Osteoblast (primary cell): Measurements from ENCODE around the gene ECHDC3. TPM values are rescaled to one million over a fixed set of nuclear protein-coding genes. Genes with fewer than 3 reads are reported as not detected.

ENCODE experiments used
- DNase-seq: peaks from one replicate; pipeline ENCODE4 v3.0.0; 2011; ENCODE audit warnings: low spot score, mixed read lengths; ENCODE audit not compliant: insufficient read length; ENCODE audit errors: missing footprints
- H2AFZ ChIP-seq: 2 replicates; pipeline ENCODE4 v1.6.0; 2011; ENCODE audit warnings: mild to moderate bottlenecking, low read length
- H3K27ac ChIP-seq: 2 replicates; pipeline ENCODE4 v1.5.1; 2011; ENCODE audit warnings: mild to moderate bottlenecking, low read depth, low read length, moderate library complexity
- H3K27me3 ChIP-seq: 2 replicates; pipeline ENCODE4 v1.6.0; 2012; ENCODE audit warnings: mild to moderate bottlenecking, control low read depth, inconsistent platforms, low read length, moderate library complexity; ENCODE audit not compliant: insufficient read depth
- H3K36me3 ChIP-seq: 2 replicates; pipeline ENCODE4 v1.5.1; 2011; ENCODE audit warnings: mild to moderate bottlenecking, low read length, control low read depth, moderate library complexity; ENCODE audit not compliant: insufficient read depth
- H3K4me1 ChIP-seq: 2 replicates; pipeline ENCODE4 v1.5.1; 2011; ENCODE audit warnings: mild to moderate bottlenecking, low read length, control low read depth, moderate library complexity; ENCODE audit not compliant: insufficient read depth
- H3K4me2 ChIP-seq: 2 replicates; pipeline ENCODE4 v1.6.0; 2011; ENCODE audit warnings: mild to moderate bottlenecking, low read length; ENCODE audit not compliant: insufficient read depth
- H3K4me3 ChIP-seq: fragments of 200-600 bp; sonication (generic); 3 replicates; pipeline ENCODE4 v1.5.1; 2012; ENCODE audit warnings: mild to moderate bottlenecking, low read length, inconsistent platforms; ENCODE audit not compliant: insufficient read depth
- H3K79me2 ChIP-seq: 2 replicates; pipeline ENCODE4 v1.6.0; 2012; ENCODE audit warnings: mild to moderate bottlenecking, low read length, control low read depth, inconsistent platforms; ENCODE audit not compliant: insufficient read depth
- H3K9me3 ChIP-seq: 2 replicates; pipeline ENCODE4 v1.5.1; 2011; ENCODE audit warnings: low read depth, low read length, control low read depth
- H4K20me1 ChIP-seq: 2 replicates; pipeline ENCODE4 v1.6.0; 2012; ENCODE audit warnings: mild to moderate bottlenecking, low read length, control low read depth; ENCODE audit not compliant: insufficient read depth
- total RNA-seq: library from RNA; depleted of rRNA; stranded (reverse); fragments of >200 nt; gene quantifications from 2 replicates; pipeline ENCODE4 v1.2.3, GENCODE V29; 2012
- TF ChIP-seq, protein P1 (sequence below): IDR thresholded peaks from 2 replicates; pipeline ENCODE4 v1.5.1; 2011; ENCODE audit warnings: mild to moderate bottlenecking, low read depth, low read length, moderate library complexity; ENCODE audit errors: extremely low read depth

The ECHDC3 gene
- total RNA-seq, 1 donor: 0.36 TPM

DNA sequence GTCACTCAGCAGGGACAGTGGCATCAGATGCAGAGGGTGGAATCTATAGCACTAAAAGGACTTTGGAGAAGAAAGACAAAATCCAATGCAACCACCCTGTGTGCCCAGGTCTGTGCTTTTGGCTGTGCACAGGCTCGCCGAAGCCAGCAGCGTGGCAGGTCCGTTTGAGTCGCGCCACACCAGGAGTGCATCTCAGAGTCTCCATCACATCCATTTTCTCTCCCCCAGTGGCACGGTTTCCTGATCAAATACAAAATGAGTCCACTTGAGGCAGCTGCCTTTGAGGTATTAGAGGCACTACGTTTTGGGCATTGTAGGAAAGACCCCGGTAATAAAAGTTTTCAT, 57.5 kb downstream of the ECHDC3 start:
- H4K20me1 ChIP-seq: no peaks in the 10 kb centered on the region
- H2AFZ ChIP-seq: no peak overlapping the region

DNA sequence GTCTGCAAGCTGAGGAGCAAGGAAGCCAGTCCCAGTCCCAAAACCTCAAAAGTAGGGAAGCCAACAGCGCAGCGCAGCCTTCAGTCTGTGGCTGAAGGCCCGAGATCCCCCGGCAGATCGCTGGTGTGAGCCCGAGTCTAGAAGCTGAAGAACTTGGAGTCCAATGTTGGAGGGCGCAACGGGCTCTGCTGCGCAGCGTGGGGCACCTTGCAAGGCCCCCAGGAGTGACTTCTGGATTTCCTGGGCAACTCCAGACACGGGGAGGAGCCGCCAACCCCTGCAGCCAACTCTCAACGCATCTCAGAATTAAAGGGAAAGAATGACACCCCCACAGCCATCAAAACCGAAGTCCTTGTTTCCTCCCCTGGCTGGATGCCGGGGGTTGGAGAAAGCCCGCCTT, 62.2 kb downstream of the ECHDC3 start:
- Histone ChIP-seq H4K20me1 (no peaks in the 10 kb centered on the region), H2AFZ (no peak overlapping the region), H3K79me2 (no peaks in the 10 kb centered on the region), H3K9me3 (no peaks in the 10 kb centered on the region), H3K4me1 (no peaks in the 10 kb centered on the region), H3K27me3 (peaks cover 6% of the 10 kb centered on the region), H3K4me3 (no peak overlapping the region), H3K36me3 (no peaks in the 10 kb centered on the region), H3K4me2 (no peak overlapping the region), H3K27ac (no peak overlapping the region)
- TF ChIP-seq, protein P1, sequence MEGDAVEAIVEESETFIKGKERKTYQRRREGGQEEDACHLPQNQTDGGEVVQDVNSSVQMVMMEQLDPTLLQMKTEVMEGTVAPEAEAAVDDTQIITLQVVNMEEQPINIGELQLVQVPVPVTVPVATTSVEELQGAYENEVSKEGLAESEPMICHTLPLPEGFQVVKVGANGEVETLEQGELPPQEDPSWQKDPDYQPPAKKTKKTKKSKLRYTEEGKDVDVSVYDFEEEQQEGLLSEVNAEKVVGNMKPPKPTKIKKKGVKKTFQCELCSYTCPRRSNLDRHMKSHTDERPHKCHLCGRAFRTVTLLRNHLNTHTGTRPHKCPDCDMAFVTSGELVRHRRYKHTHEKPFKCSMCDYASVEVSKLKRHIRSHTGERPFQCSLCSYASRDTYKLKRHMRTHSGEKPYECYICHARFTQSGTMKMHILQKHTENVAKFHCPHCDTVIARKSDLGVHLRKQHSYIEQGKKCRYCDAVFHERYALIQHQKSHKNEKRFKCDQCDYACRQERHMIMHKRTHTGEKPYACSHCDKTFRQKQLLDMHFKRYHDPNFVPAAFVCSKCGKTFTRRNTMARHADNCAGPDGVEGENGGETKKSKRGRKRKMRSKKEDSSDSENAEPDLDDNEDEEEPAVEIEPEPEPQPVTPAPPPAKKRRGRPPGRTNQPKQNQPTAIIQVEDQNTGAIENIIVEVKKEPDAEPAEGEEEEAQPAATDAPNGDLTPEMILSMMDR: no peak
- DNase-seq: no peak

More for the DNA sequence above, 57.5 kb downstream of the ECHDC3 start:
- no peak overlapping the region for H3K4me3 ChIP-seq
- DNase-seq: no peak
- H3K4me1 ChIP-seq: no peaks in the 10 kb centered on the region
- no peaks in the 10 kb centered on the region for H3K9me3 ChIP-seq
- no peaks in the 10 kb centered on the region for H3K36me3 ChIP-seq
- H3K27me3 ChIP-seq: no peaks in the 10 kb centered on the region
- H3K4me2 ChIP-seq: no peak overlapping the region
- no peak overlapping the region for H3K27ac ChIP-seq
- H3K79me2 ChIP-seq: no peaks in the 10 kb centered on the region
- TF ChIP-seq, protein P1: no peak

DNA sequence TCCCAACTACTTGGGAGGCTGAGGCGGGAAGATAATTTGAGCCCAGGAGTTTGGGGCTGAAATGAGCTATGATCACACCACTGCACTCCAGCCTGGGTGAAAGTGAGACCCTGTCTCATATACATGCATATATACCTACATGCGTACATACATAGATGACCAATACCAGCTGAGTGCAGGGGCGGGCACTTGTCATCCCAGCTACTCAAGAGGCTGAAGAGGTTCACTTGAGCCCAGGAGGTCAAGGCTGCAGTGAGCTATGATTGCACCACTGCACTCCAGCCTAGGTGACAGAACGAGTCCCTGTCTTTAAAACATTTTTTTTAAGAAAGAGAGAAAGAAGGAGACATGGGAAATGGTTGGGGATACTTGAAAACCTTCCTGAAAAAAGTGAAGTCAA, 63.6 kb downstream of the ECHDC3 start:
- no peaks in the 10 kb centered on the region for H3K9me3 ChIP-seq
- H4K20me1 ChIP-seq: no peaks in the 10 kb centered on the region
- TF ChIP-seq, protein P1: no peak
- no peak overlapping the region for H3K4me2 ChIP-seq
- H3K36me3 ChIP-seq: no peaks in the 10 kb centered on the region
- H3K27me3 ChIP-seq: peaks cover 6% of the 10 kb centered on the region
- H3K27ac ChIP-seq: no peak overlapping the region
- DNase-seq: no peak
- no peak overlapping the region for H2AFZ ChIP-seq
- H3K4me1 ChIP-seq: no peaks in the 10 kb centered on the region
- no peaks in the 10 kb centered on the region for H3K79me2 ChIP-seq
- no peak overlapping the region for H3K4me3 ChIP-seq

DNA sequence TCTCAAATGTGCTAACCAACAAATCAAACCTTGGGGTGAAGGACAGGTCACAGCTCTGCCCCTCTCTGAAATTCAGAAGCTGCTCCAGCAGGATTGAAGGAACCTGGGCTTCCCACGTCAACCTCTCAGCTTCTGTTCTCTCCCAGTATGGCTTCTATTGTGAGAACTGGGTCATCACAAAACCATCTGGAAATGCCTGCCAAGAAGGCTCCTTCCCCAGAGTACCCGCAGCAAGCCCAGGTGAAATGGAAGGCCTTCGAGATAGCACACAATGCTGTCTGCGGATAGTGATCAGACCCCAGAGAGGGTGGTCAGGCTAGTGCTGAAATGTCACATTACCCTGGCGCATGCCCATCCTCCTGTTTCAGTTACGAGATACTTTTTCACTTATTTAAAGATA, 64.5 kb downstream of the ECHDC3 start:
- H3K79me2 ChIP-seq: no peaks in the 10 kb centered on the region
- TF ChIP-seq, protein P1: no peak
- H3K27ac ChIP-seq: no peak overlapping the region
- H3K36me3 ChIP-seq: no peaks in the 10 kb centered on the region
- no peak overlapping the region for H3K4me2 ChIP-seq
- H4K20me1 ChIP-seq: no peaks in the 10 kb centered on the region
- H3K27me3 ChIP-seq: peaks cover 6% of the 10 kb centered on the region
- DNase-seq: no peak
- H3K9me3 ChIP-seq: no peaks in the 10 kb centered on the region
- H2AFZ ChIP-seq: no peak overlapping the region
- H3K4me3 ChIP-seq: no peak overlapping the region
- H3K4me1 ChIP-seq: no peaks in the 10 kb centered on the region
